GM21515 (cell line): ENCODE data around the gene CD83.

ENCODE experiments used
- ATAC-seq: cut with Tn5 transposase; IDR thresholded peaks from one replicate; pipeline ENCODE4 v1.9.1; 2021; ENCODE audit not compliant: unreplicated experiment

The CD83 gene

DNA sequence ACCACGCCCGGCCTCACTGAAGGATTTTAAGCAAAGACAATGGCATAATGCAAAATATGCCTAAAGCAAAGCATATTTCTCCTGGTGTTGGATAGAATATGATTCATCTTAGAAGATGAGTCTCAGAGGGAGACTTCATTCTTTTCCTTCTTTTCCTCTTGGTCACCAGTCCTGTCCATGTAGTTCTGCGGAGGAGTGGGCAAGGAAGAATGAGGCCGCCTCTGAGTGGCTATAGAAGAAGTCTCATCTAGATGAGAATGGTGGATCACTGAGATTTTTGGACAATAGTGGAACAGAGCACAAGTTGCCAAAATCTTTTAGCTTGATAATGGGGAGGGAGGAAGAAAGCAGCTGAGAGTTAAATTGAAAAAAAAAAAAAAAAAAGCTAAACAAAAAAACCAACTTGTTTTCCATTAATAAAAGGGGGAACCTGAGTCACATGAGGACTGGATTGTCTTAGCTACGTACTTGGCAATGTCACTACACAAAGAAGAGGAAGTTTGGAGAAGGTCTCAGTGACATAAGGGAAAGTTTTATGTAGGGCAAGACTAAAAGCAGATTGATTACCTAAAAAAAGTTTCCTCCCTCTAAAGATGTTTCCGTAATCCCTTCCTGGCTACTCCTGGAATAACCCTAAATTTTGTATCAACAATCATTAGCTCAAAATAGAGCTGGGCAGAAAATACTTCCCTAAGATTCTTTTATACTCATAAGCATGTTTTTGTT, 6.0 kb downstream of the CD83 start:
- ATAC-seq, result no peak

DNA sequence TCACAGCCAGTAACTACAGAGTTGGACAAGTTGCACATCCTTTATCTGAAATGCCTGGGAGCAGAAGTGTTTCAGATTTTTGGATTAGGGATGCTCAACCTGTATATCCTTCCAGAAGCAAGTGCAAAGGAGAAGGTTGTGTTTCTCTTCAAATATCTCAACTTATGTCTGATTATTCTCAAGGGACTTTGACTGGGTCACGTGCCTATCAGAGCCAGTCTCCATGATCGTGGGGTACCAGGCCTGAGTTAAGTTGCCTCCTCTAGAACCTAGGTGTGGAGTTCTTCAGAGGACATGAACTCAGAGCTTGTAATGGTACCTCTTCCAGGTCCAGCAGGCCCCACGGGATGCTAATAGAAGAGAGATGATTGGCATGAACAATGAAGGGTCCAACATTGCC, 7.8 kb downstream of the CD83 start:
- no peak for ATAC-seq

DNA sequence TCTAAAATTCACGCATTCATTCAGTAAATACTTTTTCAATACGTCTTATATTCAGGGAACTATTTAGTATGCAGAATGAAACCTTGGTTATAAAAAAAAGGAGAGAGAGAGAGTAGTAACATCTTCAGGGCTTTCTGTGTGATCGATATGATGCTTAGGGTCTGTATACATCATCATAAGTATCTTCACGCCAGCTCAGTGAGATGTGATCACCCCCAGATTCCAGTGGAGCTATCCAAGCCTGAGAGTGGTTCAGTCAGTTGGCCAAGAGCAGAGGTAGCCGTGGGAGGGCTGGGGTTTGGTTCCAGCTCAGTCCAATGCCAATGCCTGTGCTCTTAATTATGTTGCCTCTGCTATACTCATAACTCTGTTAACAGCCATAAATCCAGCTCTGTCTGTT, 8.6 kb downstream of the CD83 start:
- ATAC-seq, result no peak

DNA sequence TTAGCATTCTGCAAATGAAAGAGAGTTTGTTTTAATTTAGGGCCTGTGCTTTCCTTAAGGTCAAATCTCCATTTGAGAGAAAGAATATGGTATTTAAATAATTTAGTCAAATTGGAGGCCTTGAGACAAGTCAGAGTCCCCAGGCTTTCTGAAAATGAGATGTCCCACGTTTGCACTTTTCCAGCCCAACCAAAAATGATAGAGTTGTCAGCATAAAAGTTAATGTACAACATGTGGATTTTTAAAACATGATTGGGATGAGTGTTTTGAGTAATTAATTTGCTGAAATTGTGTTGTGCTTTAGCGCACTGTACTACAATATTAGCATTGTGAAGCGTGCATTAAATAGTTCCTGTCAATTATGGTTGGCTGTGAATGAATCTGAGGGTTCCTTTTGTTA, 10.0 kb downstream of the CD83 start:
- ATAC-seq, result no peak

DNA sequence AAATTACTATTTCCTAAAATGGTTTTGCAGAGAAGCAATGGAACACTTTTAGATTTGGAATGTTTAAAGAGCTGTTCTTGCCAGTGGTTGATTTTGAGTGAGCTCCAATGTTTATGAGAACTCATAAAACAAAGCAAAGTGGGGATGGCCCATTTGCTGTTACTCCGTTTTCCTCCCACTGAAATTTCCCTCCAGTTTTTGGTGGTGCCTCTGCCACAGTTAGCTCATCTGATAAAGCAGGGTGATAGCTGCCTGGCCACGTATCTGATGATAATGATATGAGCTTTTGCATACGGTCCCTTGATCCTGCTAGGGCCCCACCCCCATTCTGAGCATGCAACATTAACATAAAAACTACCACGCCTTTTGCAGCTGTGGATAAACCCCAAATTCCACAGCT, 10.4 kb downstream of the CD83 start:
- no peak for ATAC-seq

DNA sequence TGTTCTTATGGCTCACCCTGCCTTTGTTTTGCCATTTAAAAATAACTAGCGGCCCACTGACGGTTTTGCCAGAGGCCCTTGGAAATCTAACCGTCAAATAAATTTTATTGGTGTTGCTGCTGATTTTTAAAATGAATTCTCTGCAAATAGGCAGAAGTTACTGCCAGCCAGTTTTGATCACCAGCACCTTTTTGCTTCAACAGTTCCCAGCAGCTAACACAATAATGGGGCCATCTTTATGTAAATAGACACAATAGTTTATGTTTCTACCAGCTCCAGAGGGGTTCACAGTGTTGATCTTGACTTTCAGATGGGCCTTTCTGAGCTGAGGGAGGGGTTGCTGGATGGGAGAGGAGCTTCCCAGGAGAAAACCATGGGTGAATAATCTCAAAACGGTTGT, 11.2 kb downstream of the CD83 start:
- ATAC-seq, result no peak

DNA sequence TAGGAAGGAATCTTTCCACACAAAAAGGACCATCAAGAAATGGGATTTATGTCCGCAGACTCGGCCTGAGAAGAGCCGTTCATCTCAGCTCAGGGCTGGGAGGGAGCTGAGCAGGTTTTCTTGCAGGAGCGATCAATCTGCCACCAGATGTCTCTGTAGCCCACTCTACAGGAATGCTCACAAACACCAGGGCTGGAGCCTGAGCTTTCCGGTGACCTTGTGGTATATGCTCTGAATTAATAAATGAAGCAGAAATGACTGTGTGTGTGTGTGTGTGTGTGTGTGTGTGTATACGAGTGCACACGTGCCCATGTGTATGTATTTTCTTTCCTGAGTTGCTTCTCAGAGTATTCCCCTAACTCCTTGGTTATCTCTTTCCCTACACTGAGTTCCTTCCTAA, 12.0 kb downstream of the CD83 start:
- no peak for ATAC-seq

DNA sequence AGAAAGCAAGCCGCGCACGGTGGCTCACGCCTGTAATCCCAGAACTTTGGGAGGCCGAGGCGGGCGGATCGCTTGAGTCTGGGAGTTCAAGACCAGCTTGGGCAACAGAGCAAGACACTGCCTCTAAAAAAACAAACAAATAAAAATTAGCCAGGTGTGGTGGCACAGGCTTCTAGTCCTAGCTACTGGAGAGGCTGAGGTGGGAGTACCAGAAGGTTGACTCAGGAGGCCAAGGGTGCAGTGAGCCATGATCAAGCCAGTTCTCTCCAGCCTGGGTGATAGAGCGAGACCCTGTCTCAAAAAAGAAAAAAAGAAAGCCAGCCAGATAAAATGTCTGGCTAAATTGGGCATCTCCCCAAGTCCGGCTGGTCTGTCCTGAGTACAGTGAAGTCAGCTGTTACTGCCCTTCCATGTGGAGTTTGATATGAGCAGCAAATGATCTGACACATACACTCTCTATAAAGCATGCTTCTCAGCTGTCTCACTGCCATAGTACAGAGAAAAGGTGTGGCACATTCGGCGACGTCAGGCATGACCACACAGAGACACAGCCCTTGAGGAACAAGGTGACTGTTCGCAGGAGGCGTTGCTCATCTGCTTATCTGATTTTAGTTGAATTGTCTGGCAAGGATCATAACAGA, 13.0 kb downstream of the CD83 start:
- ATAC-seq, result no peak

DNA sequence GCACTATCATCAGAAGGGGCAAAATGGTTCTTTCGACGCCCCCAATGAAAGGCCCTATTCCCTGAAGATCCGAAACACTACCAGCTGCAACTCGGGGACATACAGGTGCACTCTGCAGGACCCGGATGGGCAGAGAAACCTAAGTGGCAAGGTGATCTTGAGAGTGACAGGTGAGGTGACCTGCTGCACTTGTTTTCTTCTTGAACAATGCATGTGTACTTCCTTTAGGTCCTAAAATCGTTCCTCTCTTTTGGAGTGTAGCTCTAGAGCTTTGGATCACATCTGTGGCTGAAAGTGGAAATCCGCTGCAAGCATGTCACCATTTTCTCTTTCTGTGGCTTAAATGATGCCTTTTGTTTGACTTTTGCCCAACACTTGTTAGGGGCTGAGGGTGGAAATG, 14.0 kb downstream of the CD83 start:
- ATAC-seq, result no peak

DNA sequence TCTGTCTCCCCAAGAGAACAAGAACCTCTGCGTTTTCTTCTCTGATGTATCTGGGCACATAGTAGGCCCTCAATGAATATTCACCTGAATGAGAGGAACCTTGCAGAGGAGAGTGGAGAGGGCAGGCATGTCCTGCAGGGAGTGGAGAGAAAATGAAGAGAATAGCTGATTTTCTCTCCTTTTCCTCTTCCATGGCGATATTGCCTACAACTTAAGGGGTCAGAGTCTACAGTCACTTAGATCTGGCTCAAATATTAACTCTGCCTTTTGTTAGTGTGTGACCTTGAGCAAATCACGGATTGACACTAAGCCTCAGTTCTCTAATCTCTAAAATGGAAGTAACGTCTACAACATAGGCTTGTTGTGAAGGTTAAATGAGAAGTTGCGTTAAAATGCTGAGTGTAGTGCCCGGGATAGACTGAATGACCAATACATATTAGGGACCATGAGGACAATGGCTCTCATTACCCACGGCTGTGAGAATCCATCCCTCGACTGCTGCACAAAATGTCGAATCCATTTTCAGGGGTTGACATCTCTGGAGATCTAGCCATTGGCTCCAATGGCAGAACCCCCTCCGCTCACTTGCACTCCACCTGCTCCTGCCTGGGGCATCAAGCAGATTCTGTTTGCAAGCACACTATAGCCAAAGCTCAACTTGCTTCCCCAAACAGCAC, 14.8 kb downstream of the CD83 start:
- no peak for ATAC-seq

DNA sequence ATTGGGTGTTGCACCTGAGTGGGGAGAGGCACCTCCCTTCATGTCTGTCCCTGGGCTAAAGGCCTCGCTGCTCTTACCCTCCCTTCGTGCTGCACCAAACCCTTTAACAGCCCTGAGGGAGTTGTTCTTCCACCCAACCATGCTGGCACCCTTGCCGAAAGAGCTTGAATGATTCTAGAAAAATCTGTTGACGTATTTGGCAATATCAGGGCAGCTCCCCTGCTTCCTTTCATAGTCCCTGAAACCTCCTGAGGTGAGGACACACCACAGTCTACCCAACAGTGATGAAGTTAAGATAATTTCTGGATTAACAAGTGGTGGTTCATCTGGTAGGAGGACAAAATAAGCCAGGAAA, 15.3 kb downstream of the CD83 start:
- no peak for ATAC-seq

DNA sequence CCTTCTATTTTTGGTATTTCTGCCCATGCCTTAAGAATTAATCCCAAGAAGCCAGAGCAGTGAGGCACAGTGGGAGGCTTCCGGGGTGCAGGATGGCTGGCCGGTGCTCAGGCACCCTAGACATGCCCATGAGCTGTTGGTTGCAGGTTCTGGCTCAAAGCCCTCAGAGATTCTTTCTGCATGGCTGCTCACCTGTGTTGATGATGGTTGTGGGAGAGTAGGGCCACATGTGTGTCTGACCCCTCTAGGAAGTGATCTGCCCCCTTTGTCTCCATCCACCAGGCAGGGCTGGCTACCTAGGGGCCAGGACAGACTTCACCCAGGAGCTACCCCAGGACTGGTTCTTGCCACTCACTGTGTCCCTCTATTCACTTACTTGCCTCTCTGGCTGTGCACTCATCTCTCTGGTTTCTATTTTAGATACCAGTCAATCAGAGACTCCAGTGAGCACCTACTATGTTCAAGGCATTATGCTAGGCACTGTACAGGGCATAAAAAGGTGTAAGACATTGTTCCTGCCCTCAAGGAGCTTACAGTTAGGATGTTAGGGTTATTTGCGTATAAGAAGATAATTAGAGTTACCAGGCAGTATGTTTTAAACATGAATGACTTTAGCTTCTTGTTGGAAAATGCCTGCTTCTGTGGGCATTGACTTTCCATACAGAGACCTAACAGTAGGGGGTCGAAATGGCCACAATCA, 16.8 kb downstream of the CD83 start:
- no peak for ATAC-seq

DNA sequence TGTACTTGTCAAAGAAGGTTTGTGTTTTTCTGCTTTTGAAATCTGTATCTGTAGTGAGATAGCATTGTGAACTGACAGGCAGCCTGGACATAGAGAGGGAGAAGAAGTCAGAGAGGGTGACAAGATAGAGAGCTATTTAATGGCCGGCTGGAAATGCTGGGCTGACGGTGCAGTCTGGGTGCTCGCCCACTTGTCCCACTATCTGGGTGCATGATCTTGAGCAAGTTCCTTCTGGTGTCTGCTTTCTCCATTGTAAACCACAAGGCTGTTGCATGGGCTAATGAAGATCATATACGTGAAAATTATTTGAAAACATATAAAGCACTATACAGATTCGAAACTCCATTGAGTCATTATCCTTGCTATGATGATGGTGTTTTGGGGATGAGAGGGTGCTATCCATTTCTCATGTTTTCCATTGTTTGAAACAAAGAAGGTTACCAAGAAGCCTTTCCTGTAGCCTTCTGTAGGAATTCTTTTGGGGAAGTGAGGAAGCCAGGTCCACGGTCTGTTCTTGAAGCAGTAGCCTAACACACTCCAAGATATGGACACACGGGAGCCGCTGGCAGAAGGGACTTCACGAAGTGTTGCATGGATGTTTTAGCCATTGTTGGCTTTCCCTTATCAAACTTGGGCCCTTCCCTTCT, 18.4 kb downstream of the CD83 start:
- ATAC-seq, result no peak

DNA sequence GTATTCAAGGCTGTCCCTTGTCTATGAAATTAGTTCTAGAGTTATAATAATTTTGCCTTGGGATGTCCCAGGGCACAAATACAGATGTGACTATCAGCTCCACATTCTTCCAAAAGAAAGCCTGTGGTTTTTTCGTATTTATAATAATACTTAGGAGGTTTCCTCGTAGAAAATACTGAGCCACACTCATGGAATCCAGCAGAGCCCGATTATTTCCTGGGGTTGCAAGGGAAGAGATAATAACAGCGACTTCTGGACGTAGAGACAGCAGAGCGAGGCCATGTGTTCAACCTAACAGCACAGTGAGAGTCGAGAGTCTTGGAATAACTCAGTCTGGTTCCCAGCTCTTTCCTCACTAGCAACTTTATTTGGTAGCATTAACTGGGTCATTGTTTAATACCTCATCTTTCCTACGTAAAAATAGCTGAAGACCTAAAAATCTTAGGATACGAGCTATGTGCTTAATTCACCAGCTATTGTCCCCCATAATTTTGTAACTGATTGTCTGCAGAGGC, 21.2 kb downstream of the CD83 start:
- ATAC-seq, result no peak

DNA sequence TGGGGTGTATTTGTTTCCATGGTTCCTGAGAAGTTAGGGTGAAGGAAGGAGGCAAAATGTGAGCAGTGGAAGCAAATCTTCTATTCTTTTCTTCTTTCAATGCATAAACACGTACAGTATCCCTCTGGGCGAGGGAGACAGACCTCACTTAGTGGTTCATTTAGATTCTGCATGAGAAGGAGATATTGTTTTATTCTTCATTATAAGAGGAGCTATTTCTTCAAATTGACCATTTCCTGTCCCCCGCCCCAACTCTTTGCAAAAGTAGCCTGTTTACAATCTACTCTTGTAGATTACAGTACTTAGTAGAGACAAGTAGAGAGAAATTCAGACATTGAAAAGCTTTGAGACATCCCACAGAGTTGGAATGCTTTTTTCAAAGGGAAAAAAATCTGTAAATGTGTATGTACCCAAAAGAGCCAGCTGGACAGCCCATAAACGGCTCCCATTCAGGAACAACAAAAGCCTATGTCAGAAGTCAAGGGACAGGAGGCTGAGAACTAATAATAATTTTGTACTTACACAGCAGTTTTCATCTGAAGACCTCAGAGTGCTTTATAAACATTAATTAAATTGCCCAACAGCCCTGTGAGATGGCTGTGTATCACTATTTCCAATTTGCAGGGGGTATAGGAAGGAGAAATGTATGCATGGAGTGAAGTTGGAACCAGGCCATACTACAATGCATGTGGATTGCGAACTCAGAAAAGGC, 23.9 kb downstream of the CD83 start:
- ATAC-seq, result no peak

DNA sequence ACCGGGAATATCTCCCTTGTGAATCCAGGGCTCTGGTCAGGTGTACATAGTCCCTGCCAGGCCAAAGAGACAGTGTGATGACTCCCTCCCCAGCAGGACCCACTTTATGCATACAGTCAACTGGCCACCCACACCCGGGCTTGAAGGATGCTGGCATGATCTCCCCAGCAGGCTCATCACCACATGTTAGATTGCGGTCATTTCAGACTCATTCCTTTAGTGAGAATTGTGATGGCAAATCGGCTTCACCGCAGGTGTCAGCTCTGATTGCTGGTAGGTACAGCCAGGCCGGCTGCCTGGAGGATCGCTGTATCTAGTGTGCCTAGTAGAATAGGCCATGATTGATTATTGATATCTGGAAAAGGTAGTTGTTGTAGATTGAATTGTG, 24.5 kb downstream of the CD83 start:
- ATAC-seq, result no peak

DNA sequence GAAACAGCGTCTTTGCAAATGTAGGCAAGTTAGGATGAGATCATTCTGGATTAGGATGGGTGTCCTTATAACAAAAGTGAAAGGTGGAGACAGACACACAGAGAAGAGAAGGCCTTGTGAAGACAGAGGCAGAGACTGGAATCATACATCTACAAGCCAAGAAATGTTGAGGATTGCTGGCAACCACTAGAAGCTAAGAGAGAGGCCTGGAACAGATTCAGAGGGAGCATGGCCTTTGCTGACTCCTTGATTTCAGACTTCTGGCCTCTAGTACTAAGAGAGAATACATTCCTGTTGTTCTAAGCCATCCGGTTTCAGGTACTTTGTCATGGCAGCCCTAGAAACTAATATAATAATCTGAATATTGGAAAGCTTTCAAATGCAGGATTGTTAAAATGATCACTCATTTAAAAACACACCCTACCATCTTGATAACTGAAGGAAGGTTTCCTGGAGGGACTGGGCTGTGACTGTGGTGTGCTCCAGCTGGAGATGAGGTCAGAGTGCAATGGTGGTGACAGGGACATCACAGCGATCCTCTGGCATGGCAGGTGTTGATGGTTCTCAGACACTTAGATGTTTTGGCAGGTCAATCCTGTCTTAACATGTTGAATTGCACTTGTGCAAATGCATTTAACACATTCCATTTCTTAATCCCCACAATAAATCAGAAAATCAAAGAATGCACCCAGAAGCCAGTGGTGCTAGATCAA, 25.1 kb downstream of the CD83 start:
- no peak for ATAC-seq

DNA sequence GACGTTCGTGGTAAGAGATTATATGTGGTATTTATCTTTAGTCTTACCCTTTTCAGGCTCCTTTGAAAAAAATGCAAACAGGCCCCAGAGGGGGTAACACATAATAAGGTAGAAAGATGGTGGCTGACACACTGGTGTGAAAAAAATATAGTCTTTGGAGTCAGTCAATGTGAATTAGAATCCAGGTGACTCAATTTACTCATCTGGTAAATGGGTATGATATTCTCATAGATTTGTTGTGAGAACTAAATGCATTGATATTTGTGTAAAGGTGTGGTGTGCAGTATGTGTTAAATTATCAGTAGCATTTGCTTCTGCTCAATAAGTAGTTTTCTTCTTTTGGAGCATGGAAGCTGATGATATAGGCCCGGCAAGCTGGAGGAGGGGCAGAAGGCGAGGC, 25.7 kb downstream of the CD83 start:
- no peak for ATAC-seq

DNA sequence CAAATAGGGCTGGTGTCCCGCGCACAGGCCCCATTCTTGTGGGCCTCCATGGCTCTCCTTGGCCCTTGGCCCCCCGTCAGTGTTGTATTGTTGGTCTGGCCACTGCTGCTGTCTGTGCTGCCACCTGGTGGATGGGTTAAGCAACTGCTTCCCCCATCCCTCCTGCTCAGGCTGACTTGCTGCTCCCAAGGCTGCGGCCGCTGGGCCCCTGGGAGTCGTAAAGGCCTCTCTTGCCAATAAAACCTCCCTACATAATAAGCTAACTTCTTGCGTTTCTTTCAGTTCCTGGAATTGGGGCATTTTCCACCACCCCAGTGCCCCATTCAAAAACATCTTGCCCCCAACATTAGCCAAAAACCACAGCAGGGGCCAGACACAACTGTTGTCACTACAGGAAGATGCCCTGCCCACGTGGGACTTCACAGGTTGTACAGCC, 27.1 kb downstream of the CD83 start:
- ATAC-seq, result peak; percentile 78

DNA sequence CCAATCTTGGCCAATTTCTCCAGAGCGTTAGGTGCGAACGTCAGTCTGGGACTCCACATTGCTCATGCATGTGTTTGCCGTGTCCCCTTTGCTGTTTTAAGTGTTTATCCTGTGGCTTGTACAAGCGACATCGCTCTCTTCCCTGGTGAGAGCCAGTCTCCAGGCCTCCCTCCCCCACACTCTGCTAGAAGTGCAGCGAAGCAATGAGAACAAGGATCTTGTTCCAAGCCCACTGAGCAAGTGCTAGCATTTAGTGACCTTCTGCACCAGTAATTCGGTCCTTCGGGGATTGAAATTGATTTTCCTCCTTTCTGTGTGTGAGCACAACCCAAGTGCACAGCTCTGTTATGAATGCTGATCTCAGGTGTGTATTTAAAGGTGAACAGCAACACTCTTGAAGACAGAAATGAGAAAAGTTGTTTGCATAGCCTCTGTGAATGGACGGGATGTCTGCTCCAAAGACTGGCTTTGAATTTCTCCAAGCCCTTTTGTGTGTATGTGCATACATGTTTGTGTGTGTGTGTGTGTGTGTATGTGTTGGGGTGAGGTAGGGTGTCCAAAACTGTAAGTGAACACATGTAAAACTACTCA, 29.0 kb downstream of the CD83 start:
- no peak for ATAC-seq
